PC-3 (cell line): ENCODE data around the gene C1orf21.

ENCODE experiments used
- CTCF ChIP-seq: fragments of 300-600 bp; sonication (generic); conservative IDR thresholded peaks from 2 replicates; pipeline ENCODE4 v1.5.1; 2017; ENCODE audit warnings: antibody characterized with exemption, low read depth, mild to moderate bottlenecking, low read length
- EZH2 ChIP-seq: fragments of 300-600 bp; sonication (generic); IDR thresholded peaks from one replicate; pipeline ENCODE4 v1.6.1; 2017; ENCODE audit warnings: antibody characterized with exemption, mild to moderate bottlenecking, low read length; ENCODE audit not compliant: unreplicated experiment

- TF ChIP-seq CTCF (no peak), EZH2 (no peak)
These were observed 262.6 kb downstream of the C1orf21 start for GRCh38 chr1:184649451-184649888.
